Measurements from ENCODE around the gene PNPLA7. TPM values are rescaled to one million over a fixed set of nuclear protein-coding genes. Genes with fewer than 3 reads are reported as not detected.
"Not testable (repeated sequence)": the region's sequence is repeated elsewhere in the genome, so short reads cannot be mapped to it uniquely, and the experiment has no call there.

PNPLA7 gene
- total RNA-seq, 1 experiment from 2014 or later, result under 0.01 TPM

- no peak for DNase-seq (ENCODE audit: low read depth)
These were observed 69.2 kb downstream of the PNPLA7 start for GRCh38 chr9:137480686-137481683.

GRCh38 chr9:137479892-137480685 lies 70.1 kb downstream of the PNPLA7 start:
- no peak for DNase-seq (ENCODE audit: low read depth)

GRCh38 chr9:137478962-137479861 lies 71.0 kb downstream of the PNPLA7 start:
- no peak for DNase-seq (ENCODE audit: low read depth)

- no peak for DNase-seq (ENCODE audit: low read depth)
These were observed 71.6 kb downstream of the PNPLA7 start for GRCh38 chr9:137478613-137478961.

GRCh38 chr9:137477778-137478612 lies 72.2 kb downstream of the PNPLA7 start:
- DNase-seq (ENCODE audit: low read depth), result no peak

GRCh38 chr9:137476856-137477255 lies 73.3 kb downstream of the PNPLA7 start:
- DNase-seq (ENCODE audit: low read depth), result no peak

GRCh38 chr9:137475666-137476065 lies 74.5 kb downstream of the PNPLA7 start:
- no peak for DNase-seq (ENCODE audit: low read depth)

GRCh38 chr9:137474271-137474670 lies 75.9 kb downstream of the PNPLA7 start:
- no peak for DNase-seq (ENCODE audit: low read depth)

- no peak for DNase-seq (ENCODE audit: low read depth)
These were observed 79.4 kb downstream of the PNPLA7 start for GRCh38 chr9:137470785-137471184.

- no peak for DNase-seq (ENCODE audit: low read depth)
These were observed 82.3 kb downstream of the PNPLA7 start for GRCh38 chr9:137467896-137468295.

GRCh38 chr9:137467161-137467581 lies 83.0 kb downstream of the PNPLA7 start:
- DNase-seq (ENCODE audit: low read depth), result no peak

GRCh38 chr9:137466389-137467085 lies 83.7 kb downstream of the PNPLA7 start:
- DNase-seq (ENCODE audit: low read depth), result not testable (repeated sequence)

- DNase-seq (ENCODE audit: low read depth), result no peak
These were observed 84.3 kb downstream of the PNPLA7 start for GRCh38 chr9:137465720-137466388.

GRCh38 chr9:137465000-137465719 lies 85.0 kb downstream of the PNPLA7 start:
- no peak for DNase-seq (ENCODE audit: low read depth)

GRCh38 chr9:137464291-137464999 lies 85.8 kb downstream of the PNPLA7 start:
- DNase-seq (ENCODE audit: low read depth), result no peak

- no peak for DNase-seq (ENCODE audit: low read depth)
These were observed 86.3 kb downstream of the PNPLA7 start for GRCh38 chr9:137463931-137464290.

GRCh38 chr9:137462986-137463930 lies 86.9 kb downstream of the PNPLA7 start:
- no peak for DNase-seq (ENCODE audit: low read depth)
